ENCODE results near the gene SAYSD1. TPM values are rescaled to one million over a fixed set of nuclear protein-coding genes. Genes with fewer than 3 reads are reported as not detected.

Gene SAYSD1
- total RNA-seq, 1 experiment from 2014 or later, result 9.4 TPM

DNA sequence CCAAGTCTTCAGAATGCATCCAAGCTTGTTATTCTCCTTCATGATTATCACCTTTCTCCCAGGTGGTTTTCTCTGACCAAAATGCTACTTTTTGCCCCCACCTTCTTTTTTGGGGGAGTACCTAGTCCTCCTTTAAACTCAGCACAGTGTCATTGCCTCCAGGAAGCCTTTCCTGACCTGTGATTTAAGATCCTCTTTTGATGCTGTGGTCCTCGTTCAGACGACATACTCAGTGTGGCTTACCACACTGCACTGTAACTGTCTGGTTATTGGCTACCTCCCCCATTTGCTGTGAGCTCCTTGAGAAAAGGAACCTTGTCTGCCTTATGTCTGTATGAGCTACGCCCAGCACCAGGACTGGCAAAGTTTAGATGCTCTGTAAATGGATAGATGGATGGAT lies 14.6 kb downstream of the SAYSD1 start:
- H3K27ac ChIP-seq (ENCODE audit: insufficient read length, low read depth, low read length), result no peak overlapping the region
- no peak overlapping the region for H3K4me3 Mint-ChIP-seq
- no peaks in the 10 kb centered on the region for H3K9me3 Mint-ChIP-seq
- no peak overlapping the region for H3K56ac ChIP-seq (ENCODE audit: insufficient read length, low read depth, low read length)
- no peaks in the 10 kb centered on the region for H3K9me3 ChIP-seq (ENCODE audit: control insufficient read depth, low read depth, low read length)
- no peak overlapping the region for H2BK20ac ChIP-seq (ENCODE audit: low read depth, low read length, poor library complexity, severe bottlenecking)
- H3K4me1 Mint-ChIP-seq, result peaks cover 9 to 10% of the 10 kb centered on the region in 2 experiments
- no peak overlapping the region for H4K5ac ChIP-seq (ENCODE audit: insufficient read length, low read depth, low read length)
- no peak overlapping the region for H2BK5ac ChIP-seq (ENCODE audit: insufficient read length, low read length)
- no peak overlapping the region for H3T11ph ChIP-seq (ENCODE audit: low read length)
- no peak overlapping the region for H2AFZ ChIP-seq (ENCODE audit: low read length)
- H3K14ac ChIP-seq (ENCODE audit: insufficient read depth, low read length), result no peak overlapping the region
- peaks cover 0 to 8% (median 5%) of the 10 kb centered on the region in 3 experiments; a peak in 3 of 7 replicates for H3K36me3 Mint-ChIP-seq (ENCODE audit: insufficient read depth in 1 of 3, low read depth in 3 of 3)
- no peaks in the 10 kb centered on the region for H3K27me3 ChIP-seq (ENCODE audit: insufficient read depth, low read length)
- H3K23ac ChIP-seq (ENCODE audit: insufficient read length, low read depth, low read length), result no peak overlapping the region
- DNase-seq, result no peak
- no peak overlapping the region for H2BK120ac ChIP-seq (ENCODE audit: low read depth, low read length, poor library complexity, severe bottlenecking)
- H4K91ac ChIP-seq (ENCODE audit: insufficient read length, low read depth, low read length), result no peak overlapping the region
- no peaks in the 10 kb centered on the region for H3K79me2 ChIP-seq (ENCODE audit: insufficient read depth, low read length)
- H2AK5ac ChIP-seq (ENCODE audit: insufficient read length, low read length), result no peak overlapping the region
- H3K4me1 ChIP-seq (ENCODE audit: insufficient read depth, low read length), result no peaks in the 10 kb centered on the region
- H3K4me2 ChIP-seq (ENCODE audit: insufficient read depth, insufficient read length, low read length), result no peak overlapping the region
- TF ChIP-seq, protein P1, sequence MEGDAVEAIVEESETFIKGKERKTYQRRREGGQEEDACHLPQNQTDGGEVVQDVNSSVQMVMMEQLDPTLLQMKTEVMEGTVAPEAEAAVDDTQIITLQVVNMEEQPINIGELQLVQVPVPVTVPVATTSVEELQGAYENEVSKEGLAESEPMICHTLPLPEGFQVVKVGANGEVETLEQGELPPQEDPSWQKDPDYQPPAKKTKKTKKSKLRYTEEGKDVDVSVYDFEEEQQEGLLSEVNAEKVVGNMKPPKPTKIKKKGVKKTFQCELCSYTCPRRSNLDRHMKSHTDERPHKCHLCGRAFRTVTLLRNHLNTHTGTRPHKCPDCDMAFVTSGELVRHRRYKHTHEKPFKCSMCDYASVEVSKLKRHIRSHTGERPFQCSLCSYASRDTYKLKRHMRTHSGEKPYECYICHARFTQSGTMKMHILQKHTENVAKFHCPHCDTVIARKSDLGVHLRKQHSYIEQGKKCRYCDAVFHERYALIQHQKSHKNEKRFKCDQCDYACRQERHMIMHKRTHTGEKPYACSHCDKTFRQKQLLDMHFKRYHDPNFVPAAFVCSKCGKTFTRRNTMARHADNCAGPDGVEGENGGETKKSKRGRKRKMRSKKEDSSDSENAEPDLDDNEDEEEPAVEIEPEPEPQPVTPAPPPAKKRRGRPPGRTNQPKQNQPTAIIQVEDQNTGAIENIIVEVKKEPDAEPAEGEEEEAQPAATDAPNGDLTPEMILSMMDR (conservative IDR thresholded peaks at IDR 0.05), result no peak
- no peak overlapping the region for H3K9ac ChIP-seq (ENCODE audit: extremely low read depth, insufficient read length, low read length)
- no peak overlapping the region for H3K27ac Mint-ChIP-seq
- no peak overlapping the region for H2BK12ac ChIP-seq (ENCODE audit: insufficient read length, low read depth, low read length)
- H2BK15ac ChIP-seq (ENCODE audit: low read depth, low read length), result no peak overlapping the region
- no peak overlapping the region for H3K18ac ChIP-seq (ENCODE audit: insufficient read length, low read depth, low read length)
- no peaks in the 10 kb centered on the region for H3K79me1 ChIP-seq (ENCODE audit: insufficient read depth, low read depth, low read length, poor library complexity, severe bottlenecking)
- H4K20me1 ChIP-seq (ENCODE audit: control insufficient read depth, insufficient read depth, insufficient read length), result no peaks in the 10 kb centered on the region
- no peak overlapping the region for H3K4ac ChIP-seq (ENCODE audit: low read depth, low read length)
- no peaks in the 10 kb centered on the region for H3K23me2 ChIP-seq (ENCODE audit: insufficient read length, low read depth, low read length, poor library complexity, severe bottlenecking)
- H4K8ac ChIP-seq (replicated peaks; ENCODE audit: insufficient read length, low read depth, low read length), result no peak overlapping the region
- H3K27me3 Mint-ChIP-seq (ENCODE audit: low read depth), result peaks cover 1% of the 10 kb centered on the region
- no CpG with 5 or more reads among the region's 3 CpGs for whole genome bisulfite sequencing (ENCODE audit: extremely low coverage, insufficient read length, low lambda C conversion rate)

Data from H9 (cell line).